Measurements from ENCODE around the gene SLC5A9. TPM values are rescaled to one million over a fixed set of nuclear protein-coding genes. Genes with fewer than 3 reads are reported as not detected.
A peak's percentile ranks its signal among the peaks of the same experiment; 100 is the strongest.

The SLC5A9 gene
- total RNA-seq, 2 donors from 2014 or later: not detected

GRCh38 chr1:48227165-48228013, 4.9 kb downstream of the SLC5A9 start:
- Mint-ChIP-seq H3K36me3 (no peaks in the 10 kb centered on the region), H3K27ac (no peak overlapping the region), H3K9me3 (no peaks in the 10 kb centered on the region)
- ATAC-seq (peak; percentile 57 to 66), DNase-seq (ENCODE audit: low spot score in 2 of 2) (no peak)

GRCh38 chr1:48228156-48228555, 5.6 kb downstream of the SLC5A9 start:
- Mint-ChIP-seq H3K27ac (no peak overlapping the region), H3K36me3 (no peaks in the 10 kb centered on the region), H3K9me3 (no peaks in the 10 kb centered on the region)
- ATAC-seq (peak; percentile 15 to 30), DNase-seq (ENCODE audit: low spot score in 2 of 2) (no peak)

GRCh38 chr1:48229317-48229716, 6.8 kb downstream of the SLC5A9 start:
- ATAC-seq: no peak
- H3K27ac Mint-ChIP-seq: no peak overlapping the region

GRCh38 chr1:48230236-48230635, 7.7 kb downstream of the SLC5A9 start:
- no peaks in the 10 kb centered on the region for H3K9me3 Mint-ChIP-seq
- DNase-seq (ENCODE audit: low spot score in 2 of 2): no peak
- no peak overlapping the region for H3K27ac Mint-ChIP-seq

More at GRCh38 chr1:48229317-48229716, 6.8 kb downstream of the SLC5A9 start:
- DNase-seq (ENCODE audit: low spot score in 2 of 2): no peak
- H3K9me3 Mint-ChIP-seq: no peaks in the 10 kb centered on the region
- no peaks in the 10 kb centered on the region for H3K36me3 Mint-ChIP-seq

GRCh38 chr1:48232722-48233121, 10.2 kb downstream of the SLC5A9 start:
- ATAC-seq (no peak), DNase-seq (ENCODE audit: low spot score in 2 of 2) (no peak)
- H3K27ac Mint-ChIP-seq: peak overlapping the region in 1 of 2 donors; percentile 7
- no peaks in the 10 kb centered on the region for H3K36me3 Mint-ChIP-seq
- H3K9me3 Mint-ChIP-seq: no peaks in the 10 kb centered on the region

More at GRCh38 chr1:48230236-48230635, 7.7 kb downstream of the SLC5A9 start:
- ATAC-seq: no peak
- H3K36me3 Mint-ChIP-seq: no peaks in the 10 kb centered on the region

DNA sequence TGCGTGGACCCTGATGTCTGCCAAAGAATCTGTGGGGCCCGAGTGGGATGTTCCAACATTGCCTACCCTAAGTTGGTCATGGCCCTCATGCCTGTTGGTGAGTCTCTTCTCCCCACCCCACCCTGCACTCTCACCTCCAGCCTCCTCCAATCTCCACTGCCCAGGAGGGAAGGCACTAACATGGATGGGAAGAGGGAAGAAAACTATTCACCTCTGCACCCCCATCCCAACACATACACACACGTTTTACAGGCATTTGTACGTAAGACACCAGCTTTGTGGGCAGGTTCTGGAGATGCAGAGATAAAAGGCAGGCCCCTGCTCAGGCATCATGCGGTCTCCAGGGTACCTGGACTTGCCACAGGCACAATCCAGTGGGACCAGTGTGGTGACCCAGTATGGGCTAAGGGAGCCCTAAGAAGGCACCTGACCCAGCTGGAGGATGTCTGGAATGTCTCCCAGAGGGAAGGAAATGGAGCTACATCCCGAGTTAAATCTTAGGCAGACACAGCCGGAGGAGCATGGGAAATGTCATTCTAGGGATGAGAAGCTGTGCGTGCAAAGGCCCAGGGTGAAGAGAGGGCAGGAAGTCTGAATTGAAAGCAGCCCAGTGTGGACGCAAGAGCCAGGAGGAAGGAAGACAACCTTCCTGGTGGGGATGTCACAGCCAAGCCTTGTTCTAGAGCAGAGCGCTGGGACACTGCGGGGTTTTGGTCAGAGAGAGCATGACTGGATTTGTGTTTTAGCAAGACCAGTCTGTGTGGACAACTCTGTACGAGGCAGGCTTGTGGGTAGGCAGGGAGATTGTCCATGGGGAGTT, 11.4 kb downstream of the SLC5A9 start:
- no peak overlapping the region for H3K27ac Mint-ChIP-seq
- DNase-seq (ENCODE audit: low spot score in 2 of 2) (peak in 1 of 2 donors; percentile 25), ATAC-seq (no peak)
- H3K36me3 Mint-ChIP-seq: no peaks in the 10 kb centered on the region
- H3K9me3 Mint-ChIP-seq: no peaks in the 10 kb centered on the region

DNA sequence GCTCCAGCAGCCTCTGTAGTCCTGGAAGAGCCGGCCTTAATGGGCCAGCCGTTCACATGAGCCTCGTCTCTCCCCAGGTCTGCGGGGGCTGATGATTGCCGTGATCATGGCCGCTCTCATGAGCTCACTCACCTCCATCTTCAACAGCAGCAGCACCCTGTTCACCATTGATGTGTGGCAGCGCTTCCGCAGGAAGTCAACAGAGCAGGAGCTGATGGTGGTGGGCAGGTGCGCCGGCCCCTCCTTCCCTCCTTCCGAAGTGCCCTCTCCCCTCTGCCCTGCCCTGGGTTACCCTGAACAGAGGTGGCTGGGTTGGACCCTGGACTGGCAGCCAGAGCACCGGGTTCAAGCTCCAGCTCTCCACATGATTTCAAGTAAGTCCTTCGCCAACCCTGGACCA, 13.1 kb downstream of the SLC5A9 start:
- ATAC-seq (no peak), DNase-seq (ENCODE audit: low spot score in 2 of 2) (peak in 1 of 2 donors; percentile 26)
- H3K9me3 Mint-ChIP-seq: no peaks in the 10 kb centered on the region
- H3K27ac Mint-ChIP-seq: no peak overlapping the region
- no peaks in the 10 kb centered on the region for H3K36me3 Mint-ChIP-seq

DNA sequence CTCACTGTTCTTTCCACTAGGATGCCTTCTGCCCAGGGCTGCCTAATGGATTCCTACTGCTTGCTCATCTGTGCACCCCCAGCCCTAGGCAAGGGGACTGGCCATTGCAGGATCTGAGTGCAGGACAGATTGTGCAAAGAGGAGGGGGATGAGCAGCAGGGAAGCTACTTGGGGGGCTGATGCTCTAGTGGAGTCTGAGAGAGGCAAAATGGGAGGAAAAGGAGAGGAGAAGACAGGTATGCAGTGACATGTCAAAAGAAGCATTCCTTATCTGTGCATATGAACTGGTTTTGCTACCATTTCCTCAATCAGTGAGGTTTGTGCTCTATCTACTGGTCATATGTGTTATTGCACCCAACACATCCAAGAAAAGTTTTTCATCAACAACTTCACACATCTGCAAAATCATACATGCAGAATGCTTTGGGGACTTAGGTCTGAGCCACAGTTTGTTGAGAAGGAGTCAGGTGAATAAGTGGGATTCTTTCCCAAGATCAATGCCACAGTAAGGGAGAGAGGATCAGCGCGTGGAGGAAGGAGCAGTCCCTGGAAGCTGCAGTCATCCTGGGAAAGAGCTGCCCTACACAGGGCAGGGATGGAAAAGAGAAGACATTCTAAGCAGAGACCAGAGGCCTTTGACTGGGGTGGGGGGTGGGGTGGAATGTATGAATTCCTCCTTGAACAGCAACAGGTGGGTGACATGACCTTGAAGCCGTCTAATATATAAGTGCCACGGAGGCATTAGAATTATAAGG, 14.4 kb downstream of the SLC5A9 start:
- DNase-seq (ENCODE audit: low spot score in 2 of 2): peak in 1 of 2 donors; percentile 33
- H3K9me3 Mint-ChIP-seq: no peaks in the 10 kb centered on the region
- no peak overlapping the region for H3K27ac Mint-ChIP-seq
- no peaks in the 10 kb centered on the region for H3K36me3 Mint-ChIP-seq
- ATAC-seq: peak in 1 of 2 donors; percentile 48

- Mint-ChIP-seq H3K27ac (no peak overlapping the region), H3K36me3 (no peaks in the 10 kb centered on the region), H3K9me3 (no peaks in the 10 kb centered on the region)
- ATAC-seq: no peak
- peak in 1 of 2 donors; percentile 38 for DNase-seq (ENCODE audit: low spot score in 2 of 2)
Observed at GRCh38 chr1:48242141-48242736, 19.7 kb downstream of the SLC5A9 start.

DNA sequence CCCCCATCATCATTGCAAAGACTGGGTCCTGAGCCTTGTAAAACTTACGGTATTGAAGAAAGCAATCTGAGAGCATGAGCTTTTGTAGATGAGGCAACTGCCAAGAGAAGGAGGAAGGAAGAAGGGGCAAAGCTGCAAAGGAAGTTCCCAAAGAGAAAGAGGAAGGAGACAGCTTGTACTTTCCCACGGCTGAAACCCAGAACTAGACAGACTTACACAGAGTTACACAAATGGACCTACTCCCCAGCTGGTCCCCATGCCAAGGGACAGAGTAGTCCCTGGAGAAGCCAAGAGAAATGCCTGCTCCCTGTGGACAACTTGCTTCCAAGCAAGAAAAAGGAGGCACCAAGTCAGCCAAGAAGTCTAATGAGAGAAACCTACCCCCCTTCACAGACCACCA, 22.6 kb downstream of the SLC5A9 start:
- Mint-ChIP-seq H3K36me3 (no peaks in the 10 kb centered on the region), H3K9me3 (no peaks in the 10 kb centered on the region), H3K27ac (no peak overlapping the region)
- DNase-seq (ENCODE audit: low spot score in 2 of 2) (no peak), ATAC-seq (no peak)

DNA sequence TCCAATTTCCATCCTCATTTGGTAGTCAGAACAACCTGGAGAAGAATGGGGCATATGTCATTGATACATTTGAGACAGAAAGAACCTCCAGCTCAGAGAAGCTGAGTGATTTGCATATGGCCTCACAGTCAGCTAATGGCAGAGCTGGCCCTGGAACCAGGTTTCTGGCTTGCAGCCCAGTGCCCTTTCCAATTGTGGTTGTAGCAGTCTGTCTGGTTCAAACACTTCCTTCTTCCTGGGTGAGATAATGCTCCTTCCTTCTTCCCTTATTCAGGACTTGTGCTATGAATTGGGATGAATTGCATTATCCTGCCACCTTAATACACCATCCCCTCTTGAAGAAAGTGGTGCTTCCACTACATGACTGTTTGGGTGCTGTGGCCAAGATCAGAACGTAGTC, 24.2 kb downstream of the SLC5A9 start:
- ATAC-seq (no peak), DNase-seq (ENCODE audit: low spot score in 2 of 2) (peak in 1 of 2 donors; percentile 25)
- no peak overlapping the region for H3K27ac Mint-ChIP-seq
- no peaks in the 10 kb centered on the region for H3K9me3 Mint-ChIP-seq
- H3K36me3 Mint-ChIP-seq: no peaks in the 10 kb centered on the region

DNA sequence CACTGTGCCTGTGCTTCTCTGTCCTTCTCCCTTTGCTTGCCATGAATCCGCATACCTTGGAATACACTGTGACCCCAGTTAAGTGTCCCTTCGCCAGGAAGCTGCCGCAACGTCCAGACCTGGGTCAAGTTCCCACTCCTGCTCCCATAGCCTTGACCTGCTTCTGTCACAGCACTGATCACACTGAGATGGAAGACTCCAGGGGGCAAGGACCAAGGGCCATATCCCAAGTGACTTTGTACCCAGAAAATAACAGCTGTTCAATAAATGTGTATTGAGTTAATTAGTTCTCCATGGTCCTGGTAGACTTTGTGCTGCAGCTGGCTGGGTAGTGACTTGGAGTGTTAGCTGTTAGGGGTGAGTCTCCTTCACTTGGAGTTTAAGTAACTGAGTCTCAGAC, 25.8 kb downstream of the SLC5A9 start:
- DNase-seq (ENCODE audit: low spot score in 2 of 2): peak in 1 of 2 donors; percentile 13
- Mint-ChIP-seq H3K9me3 (no peaks in the 10 kb centered on the region), H3K27ac (no peak overlapping the region), H3K36me3 (no peaks in the 10 kb centered on the region)
- no peak for ATAC-seq

DNA sequence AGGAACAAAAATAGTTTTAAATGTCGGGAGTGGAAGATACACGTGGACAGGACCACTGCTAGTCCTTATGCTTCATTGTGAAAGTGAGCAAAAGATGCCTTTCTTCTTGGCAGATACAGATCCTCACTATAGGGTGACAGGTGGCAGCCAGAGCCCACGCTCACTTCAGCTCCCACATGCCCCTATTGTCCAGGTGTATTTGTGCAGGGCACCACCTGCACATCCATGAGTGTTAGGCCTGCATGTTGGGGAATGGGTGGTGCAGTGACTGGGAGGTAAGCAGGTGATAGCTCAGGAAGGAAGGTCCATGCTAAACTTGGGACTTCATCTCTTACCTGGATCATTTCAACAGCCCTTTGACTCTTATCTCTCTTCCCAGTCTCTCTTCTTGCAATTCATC, 27.4 kb downstream of the SLC5A9 start:
- H3K27ac Mint-ChIP-seq: no peak overlapping the region
- no peaks in the 10 kb centered on the region for H3K9me3 Mint-ChIP-seq
- no peak for ATAC-seq

DNA sequence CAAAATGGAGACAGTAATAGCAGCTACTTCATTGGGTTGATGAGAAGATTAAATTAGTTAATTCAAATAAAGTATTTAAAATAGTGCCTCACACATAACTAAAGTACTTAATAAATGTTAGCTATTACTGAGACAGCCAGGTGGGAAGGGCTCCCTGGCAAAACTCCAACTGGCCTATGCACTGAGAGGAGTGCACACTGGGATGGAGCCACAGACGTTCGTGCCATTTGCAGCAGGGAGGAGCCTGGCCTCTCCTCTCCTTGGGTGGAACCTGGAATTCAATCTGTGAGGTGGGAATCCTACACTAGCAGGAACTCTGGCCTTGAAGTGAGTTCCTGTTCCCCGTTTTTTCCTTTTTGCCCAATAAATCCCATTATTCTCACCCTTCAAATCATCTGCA, 28.1 kb downstream of the SLC5A9 start:
- H3K27ac Mint-ChIP-seq: no peak overlapping the region
- ATAC-seq: no peak
- peak in 1 of 2 donors; percentile 18 for DNase-seq (ENCODE audit: low spot score in 2 of 2)
- H3K9me3 Mint-ChIP-seq: no peaks in the 10 kb centered on the region
- no peaks in the 10 kb centered on the region for H3K36me3 Mint-ChIP-seq

More for the DNA sequence above, 27.4 kb downstream of the SLC5A9 start:
- H3K36me3 Mint-ChIP-seq: no peaks in the 10 kb centered on the region
- no peak for DNase-seq (ENCODE audit: low spot score in 2 of 2)

- no peak for ATAC-seq
- DNase-seq (ENCODE audit: low spot score in 2 of 2): peak in 1 of 2 donors; percentile 42
- no peaks in the 10 kb centered on the region for H3K9me3 Mint-ChIP-seq
- H3K36me3 Mint-ChIP-seq: no peaks in the 10 kb centered on the region
- H3K27ac Mint-ChIP-seq: no peak overlapping the region
Observed at GRCh38 chr1:48251323-48251722, 28.8 kb downstream of the SLC5A9 start.

DNA sequence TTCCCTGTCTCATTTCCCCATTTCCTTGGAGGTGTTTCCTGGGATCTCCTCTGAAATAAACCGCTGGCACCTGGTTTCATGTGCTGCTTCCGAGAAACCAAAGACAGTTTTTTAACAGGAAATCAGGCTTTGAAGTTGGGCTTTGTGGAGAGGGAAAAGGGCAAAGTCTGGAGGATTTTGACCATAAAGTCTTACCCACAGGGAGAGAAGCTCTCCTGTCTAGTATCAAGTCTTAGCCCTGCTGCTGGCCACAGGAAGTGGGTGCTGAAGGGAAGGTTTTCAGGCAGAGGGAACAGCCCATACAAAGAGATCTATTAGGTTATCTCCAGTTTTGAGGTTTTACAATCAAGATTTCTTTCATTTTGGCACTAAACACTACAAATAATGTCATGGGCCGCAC, 29.3 kb downstream of the SLC5A9 start:
- no peaks in the 10 kb centered on the region for H3K36me3 Mint-ChIP-seq
- ATAC-seq: no peak

More for the DNA sequence above, 29.3 kb downstream of the SLC5A9 start:
- DNase-seq (ENCODE audit: low spot score in 2 of 2): no peak
- Mint-ChIP-seq H3K9me3 (no peaks in the 10 kb centered on the region), H3K27ac (no peak overlapping the region)
